NCI-H146 treated with DMSO at 0.1 percent for 48 hours (cell line): ENCODE results near the gene AP1S3.
"Not testable (repeated sequence)": the region's sequence is repeated elsewhere in the genome, so short reads cannot be mapped to it uniquely, and the experiment has no call there.

ENCODE experiments used
- DNase-seq: peaks from one replicate; lab custom pipeline; 2025; ENCODE audit not compliant: unreplicated experiment; lab: John Stamatoyannopoulos, UW

AP1S3 gene

GRCh38 chr2:223837287-223838061, at the start of gene AP1S3:
Gene AP1S3 (minus strand): TSS chr2:223837582. CDS start chr2:223837450, 132 bp downstream.
- DNase-seq = peak; percentile 60

- DNase-seq = no peak
These were observed 49.7 kb upstream of the AP1S3 start for GRCh38 chr2:223887127-223887526.

GRCh38 chr2:223886726-223887125, 49.3 kb upstream of the AP1S3 start:
- no peak for DNase-seq

GRCh38 chr2:223884399-223884798, 47.0 kb upstream of the AP1S3 start:
- no peak for DNase-seq

- DNase-seq = no peak
These were observed 45.3 kb upstream of the AP1S3 start for GRCh38 chr2:223882715-223883114.

- no peak for DNase-seq
These were observed 43.4 kb upstream of the AP1S3 start for GRCh38 chr2:223880796-223881195.

- no peak for DNase-seq
These were observed 40.5 kb upstream of the AP1S3 start for GRCh38 chr2:223877721-223878410.

GRCh38 chr2:223873672-223874071, 36.3 kb upstream of the AP1S3 start:
- DNase-seq = no peak

GRCh38 chr2:223872772-223873171, 35.4 kb upstream of the AP1S3 start:
- not testable (repeated sequence) for DNase-seq

- DNase-seq = not testable (repeated sequence)
These were observed 34.3 kb upstream of the AP1S3 start for GRCh38 chr2:223871661-223872060.

- DNase-seq = no peak
These were observed 33.6 kb upstream of the AP1S3 start for GRCh38 chr2:223870840-223871611.

- no peak for DNase-seq
These were observed 30.6 kb upstream of the AP1S3 start for GRCh38 chr2:223868005-223868404.

- no peak for DNase-seq
These were observed 28.6 kb upstream of the AP1S3 start for GRCh38 chr2:223865907-223866508.

GRCh38 chr2:223865124-223865523, 27.7 kb upstream of the AP1S3 start:
- DNase-seq = no peak

GRCh38 chr2:223863491-223863890, 26.1 kb upstream of the AP1S3 start:
- DNase-seq = peak; percentile 3

- no peak for DNase-seq
These were observed 23.7 kb upstream of the AP1S3 start for GRCh38 chr2:223860809-223861738.

GRCh38 chr2:223859070-223859469, 21.7 kb upstream of the AP1S3 start:
- DNase-seq = no peak

- DNase-seq = no peak
These were observed 19.2 kb upstream of the AP1S3 start for GRCh38 chr2:223856584-223856983.

GRCh38 chr2:223856021-223856420, 18.6 kb upstream of the AP1S3 start:
- no peak for DNase-seq

- no peak for DNase-seq
These were observed 18.0 kb upstream of the AP1S3 start for GRCh38 chr2:223855426-223855825.
